VCaP (cell line): Measurements from ENCODE around the gene UBIAD1.

Experiments used
- H3K27ac ChIP-seq: fragments of 450-650 bp; 2 replicates; pipeline ENCODE4 v1.5.1; 2017
- TF ChIP-seq, protein P1 (sequence below): fragments of 450-650 bp; conservative IDR thresholded peaks from 2 replicates; pipeline ENCODE4 v1.5.1; 2017; ENCODE audit warnings: mild to moderate bottlenecking, moderate library complexity

Gene UBIAD1

DNA sequence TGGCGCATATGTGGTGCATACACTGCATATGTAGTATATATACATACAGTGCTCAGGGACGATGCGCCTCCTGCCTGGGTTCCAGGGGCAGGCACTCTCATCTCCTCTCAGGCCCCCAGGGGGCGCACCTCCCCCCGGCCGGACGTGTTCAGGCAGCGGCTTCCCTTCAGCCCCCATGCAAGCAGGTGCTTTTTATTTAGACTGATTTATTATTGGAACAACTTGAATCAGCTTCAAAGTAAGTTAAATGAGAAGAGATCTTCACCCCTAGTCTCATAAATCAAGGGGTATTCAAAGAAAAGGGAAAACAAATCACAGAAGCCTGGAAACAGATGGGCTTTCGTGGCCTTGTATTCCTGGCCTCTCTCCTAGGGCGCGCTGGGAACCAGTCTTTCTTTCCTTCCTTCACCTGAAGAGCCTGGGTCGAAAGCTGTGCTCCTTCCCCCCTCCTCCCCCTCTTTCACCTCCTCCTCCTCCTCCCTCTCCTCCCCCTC is 64.6 kb downstream of the UBIAD1 start:
- TF ChIP-seq, protein P1, sequence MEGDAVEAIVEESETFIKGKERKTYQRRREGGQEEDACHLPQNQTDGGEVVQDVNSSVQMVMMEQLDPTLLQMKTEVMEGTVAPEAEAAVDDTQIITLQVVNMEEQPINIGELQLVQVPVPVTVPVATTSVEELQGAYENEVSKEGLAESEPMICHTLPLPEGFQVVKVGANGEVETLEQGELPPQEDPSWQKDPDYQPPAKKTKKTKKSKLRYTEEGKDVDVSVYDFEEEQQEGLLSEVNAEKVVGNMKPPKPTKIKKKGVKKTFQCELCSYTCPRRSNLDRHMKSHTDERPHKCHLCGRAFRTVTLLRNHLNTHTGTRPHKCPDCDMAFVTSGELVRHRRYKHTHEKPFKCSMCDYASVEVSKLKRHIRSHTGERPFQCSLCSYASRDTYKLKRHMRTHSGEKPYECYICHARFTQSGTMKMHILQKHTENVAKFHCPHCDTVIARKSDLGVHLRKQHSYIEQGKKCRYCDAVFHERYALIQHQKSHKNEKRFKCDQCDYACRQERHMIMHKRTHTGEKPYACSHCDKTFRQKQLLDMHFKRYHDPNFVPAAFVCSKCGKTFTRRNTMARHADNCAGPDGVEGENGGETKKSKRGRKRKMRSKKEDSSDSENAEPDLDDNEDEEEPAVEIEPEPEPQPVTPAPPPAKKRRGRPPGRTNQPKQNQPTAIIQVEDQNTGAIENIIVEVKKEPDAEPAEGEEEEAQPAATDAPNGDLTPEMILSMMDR = peak; percentile 95
- H3K27ac ChIP-seq = no peak overlapping the region
